RPMI8226 (cell line): Measurements from ENCODE around the gene FIS1.
"Not testable (repeated sequence)": the region's sequence is repeated elsewhere in the genome, so short reads cannot be mapped to it uniquely, and the experiment has no call there.

Experiments
- DNase-seq: peaks from one replicate; pipeline ENCODE4 v3.0.0-alpha.2; 2015

FIS1 gene

GRCh38 chr7:101202603-101202918, 42.3 kb downstream of the FIS1 start:
- DNase-seq, result no peak

DNA sequence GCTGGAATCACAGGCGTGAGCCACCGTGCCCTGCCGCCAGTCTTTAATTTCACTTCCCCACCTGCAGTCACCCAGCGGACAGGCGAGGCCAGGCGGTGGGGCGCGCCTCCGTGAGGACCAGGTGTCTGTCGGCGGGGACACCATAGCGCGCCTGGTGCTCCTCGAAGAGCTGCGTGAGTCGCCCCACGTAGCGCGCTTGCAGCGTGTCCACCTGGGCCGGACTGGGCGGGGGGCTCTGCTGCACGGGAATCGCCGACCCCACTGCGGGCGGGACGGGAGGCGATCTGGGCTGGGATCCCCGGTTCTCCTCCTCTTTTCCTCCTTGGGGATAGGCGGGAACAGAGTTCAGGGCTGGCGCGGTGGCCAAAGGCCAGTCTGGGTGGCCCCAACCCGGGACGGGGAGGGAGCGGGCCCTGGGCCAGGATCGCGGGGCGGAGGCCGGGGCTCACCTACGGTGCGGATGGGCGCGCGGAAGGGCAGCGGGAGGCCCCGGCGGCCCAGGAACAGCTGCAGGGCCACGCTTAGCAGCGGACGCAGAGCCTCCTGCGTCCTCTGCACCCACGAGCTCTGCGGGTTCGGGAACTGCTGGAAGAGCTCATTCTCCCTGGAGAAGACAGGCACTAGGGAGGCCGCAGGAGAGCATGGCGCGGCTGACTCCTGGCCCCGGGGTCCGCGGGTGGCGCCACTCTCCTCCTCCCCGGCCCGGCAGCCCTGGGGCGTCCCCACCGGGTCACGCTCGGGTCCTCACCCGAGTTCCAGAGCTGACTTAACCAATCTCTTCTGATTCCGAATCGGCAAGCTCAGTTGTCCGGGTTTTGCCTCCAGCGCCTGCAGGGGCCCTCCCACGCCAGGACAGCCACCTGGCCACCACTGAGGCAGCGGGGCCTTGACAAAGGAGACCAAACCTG, 42.9 kb downstream of the FIS1 start:
- DNase-seq, result peak; percentile 83

GRCh38 chr7:101200862-101201599, 43.9 kb downstream of the FIS1 start, which contains the start of gene MOGAT3:
MOGAT3 (minus strand) TSS chr7:101201036; CDS start chr7:101200854, 182 bp downstream.
- DNase-seq, result no peak

- no peak for DNase-seq
Observed at GRCh38 chr7:101200504-101200861, 44.4 kb downstream of the FIS1 start.

- DNase-seq, result not testable (repeated sequence)
Observed at GRCh38 chr7:101199522-101199921, 45.4 kb downstream of the FIS1 start.

DNA sequence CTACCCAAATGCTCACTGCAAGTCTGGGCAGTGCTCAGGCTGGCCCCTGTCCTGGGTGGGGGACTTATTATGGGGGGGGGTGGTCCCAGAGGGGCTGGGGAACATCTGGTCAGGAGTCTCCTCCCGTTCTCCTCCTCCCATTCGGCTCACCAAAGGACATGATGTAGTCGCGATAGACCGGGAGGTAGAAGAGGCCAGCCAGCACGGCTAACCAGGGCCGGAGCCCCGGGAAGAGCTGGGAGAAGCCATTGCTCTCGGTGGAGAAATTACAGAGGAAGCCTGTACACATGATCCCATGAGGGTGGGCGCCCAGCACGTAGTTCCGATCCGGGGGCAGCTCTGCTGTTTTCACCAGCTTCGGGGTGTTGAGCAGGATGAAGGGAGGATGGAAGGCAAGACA, 46.4 kb downstream of the FIS1 start:
- DNase-seq, result no peak

GRCh38 chr7:101197991-101198390, 46.9 kb downstream of the FIS1 start:
- DNase-seq, result no peak

DNA sequence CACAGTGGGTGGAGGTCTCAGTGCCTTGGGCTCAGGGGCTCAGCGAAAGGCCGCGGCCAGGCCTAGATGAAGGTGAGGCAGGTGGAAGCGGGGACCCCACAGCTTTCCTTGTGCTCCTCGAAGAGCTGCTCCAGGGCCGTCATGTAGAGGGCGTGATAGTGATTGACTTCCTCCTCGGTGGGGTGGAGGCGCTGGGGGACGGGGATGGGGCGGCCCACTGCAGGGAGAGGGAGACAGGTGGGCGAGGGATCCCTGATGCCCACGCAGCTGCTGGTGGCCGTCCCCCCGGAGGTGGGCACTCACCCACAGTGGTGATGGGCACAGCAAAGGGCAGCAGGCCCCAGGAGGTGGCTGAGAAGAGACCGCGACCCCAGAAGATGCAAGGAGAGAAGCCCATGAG, 49.0 kb downstream of the FIS1 start:
- DNase-seq, result no peak
